ENCODE results near the gene ZNF41.

DNA sequence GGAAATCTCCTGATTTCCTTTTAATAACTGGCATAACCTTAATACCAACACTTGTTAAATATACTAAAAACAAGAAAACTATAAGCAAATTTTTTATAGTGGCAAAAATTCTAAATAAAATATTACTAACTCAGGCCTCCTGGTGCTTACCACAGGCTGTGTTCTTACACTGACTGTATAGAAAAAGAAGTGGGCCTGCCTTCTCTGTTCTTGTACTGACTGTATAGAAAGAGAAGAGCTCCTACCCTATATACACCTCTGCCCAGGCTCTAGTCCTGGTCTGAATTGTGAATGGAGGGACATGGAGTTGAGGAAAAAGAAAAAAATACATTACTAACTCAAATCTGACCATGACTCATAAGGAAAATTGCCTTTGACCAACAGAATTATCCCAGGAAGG, 7.5 kb downstream of the ZNF41 start:
- TF ChIP-seq, protein P1, sequence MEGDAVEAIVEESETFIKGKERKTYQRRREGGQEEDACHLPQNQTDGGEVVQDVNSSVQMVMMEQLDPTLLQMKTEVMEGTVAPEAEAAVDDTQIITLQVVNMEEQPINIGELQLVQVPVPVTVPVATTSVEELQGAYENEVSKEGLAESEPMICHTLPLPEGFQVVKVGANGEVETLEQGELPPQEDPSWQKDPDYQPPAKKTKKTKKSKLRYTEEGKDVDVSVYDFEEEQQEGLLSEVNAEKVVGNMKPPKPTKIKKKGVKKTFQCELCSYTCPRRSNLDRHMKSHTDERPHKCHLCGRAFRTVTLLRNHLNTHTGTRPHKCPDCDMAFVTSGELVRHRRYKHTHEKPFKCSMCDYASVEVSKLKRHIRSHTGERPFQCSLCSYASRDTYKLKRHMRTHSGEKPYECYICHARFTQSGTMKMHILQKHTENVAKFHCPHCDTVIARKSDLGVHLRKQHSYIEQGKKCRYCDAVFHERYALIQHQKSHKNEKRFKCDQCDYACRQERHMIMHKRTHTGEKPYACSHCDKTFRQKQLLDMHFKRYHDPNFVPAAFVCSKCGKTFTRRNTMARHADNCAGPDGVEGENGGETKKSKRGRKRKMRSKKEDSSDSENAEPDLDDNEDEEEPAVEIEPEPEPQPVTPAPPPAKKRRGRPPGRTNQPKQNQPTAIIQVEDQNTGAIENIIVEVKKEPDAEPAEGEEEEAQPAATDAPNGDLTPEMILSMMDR (IDR thresholded peaks at IDR 0.05), result no peak
- TF ChIP-seq POLR2A (IDR thresholded peaks at IDR 0.05), result no peak
- no peak for TF ChIP-seq POLR2AphosphoS5 (IDR thresholded peaks at IDR 0.05)

Data from prostate gland (tissue), 2 donors.